VCaP (cell line): Measurements from ENCODE around the gene ANKAR.
"Not testable (repeated sequence)": the region's sequence is repeated elsewhere in the genome, so short reads cannot be mapped to it uniquely, and the experiment has no call there.

Experiments used
- H3K27ac ChIP-seq: fragments of 450-650 bp; 2 replicates; pipeline ENCODE4 v1.5.1; 2017
- TF ChIP-seq, protein P1 (sequence below): fragments of 450-650 bp; conservative IDR thresholded peaks from 2 replicates; pipeline ENCODE4 v1.5.1; 2017; ENCODE audit warnings: mild to moderate bottlenecking, moderate library complexity

The ANKAR gene

GRCh38 chr2:189698020-189698887 is 23.8 kb downstream of the ANKAR start:
- TF ChIP-seq, protein P1, sequence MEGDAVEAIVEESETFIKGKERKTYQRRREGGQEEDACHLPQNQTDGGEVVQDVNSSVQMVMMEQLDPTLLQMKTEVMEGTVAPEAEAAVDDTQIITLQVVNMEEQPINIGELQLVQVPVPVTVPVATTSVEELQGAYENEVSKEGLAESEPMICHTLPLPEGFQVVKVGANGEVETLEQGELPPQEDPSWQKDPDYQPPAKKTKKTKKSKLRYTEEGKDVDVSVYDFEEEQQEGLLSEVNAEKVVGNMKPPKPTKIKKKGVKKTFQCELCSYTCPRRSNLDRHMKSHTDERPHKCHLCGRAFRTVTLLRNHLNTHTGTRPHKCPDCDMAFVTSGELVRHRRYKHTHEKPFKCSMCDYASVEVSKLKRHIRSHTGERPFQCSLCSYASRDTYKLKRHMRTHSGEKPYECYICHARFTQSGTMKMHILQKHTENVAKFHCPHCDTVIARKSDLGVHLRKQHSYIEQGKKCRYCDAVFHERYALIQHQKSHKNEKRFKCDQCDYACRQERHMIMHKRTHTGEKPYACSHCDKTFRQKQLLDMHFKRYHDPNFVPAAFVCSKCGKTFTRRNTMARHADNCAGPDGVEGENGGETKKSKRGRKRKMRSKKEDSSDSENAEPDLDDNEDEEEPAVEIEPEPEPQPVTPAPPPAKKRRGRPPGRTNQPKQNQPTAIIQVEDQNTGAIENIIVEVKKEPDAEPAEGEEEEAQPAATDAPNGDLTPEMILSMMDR, result peak; percentile 74
- H3K27ac ChIP-seq, result peak overlapping the region; percentile 40

DNA sequence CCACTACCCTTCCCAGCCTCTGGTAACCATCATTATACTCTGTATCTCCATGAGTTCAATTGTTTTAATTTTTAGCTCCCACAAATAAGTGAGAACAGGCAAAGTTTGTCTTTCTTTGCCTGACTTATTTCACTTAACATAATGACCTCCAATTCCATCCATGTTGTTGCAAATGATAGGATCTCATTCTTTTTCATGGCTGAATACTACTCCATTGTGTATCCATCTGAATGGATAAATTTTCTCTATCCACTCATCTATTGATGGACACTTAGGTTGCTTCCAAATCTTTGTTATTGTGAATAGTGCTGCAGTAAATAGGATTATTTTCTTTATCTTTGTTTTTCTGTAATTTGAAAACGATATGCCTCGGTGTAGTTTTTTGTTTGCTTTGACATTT is 26.2 kb downstream of the ANKAR start:
- TF ChIP-seq, protein P1, result no peak

DNA sequence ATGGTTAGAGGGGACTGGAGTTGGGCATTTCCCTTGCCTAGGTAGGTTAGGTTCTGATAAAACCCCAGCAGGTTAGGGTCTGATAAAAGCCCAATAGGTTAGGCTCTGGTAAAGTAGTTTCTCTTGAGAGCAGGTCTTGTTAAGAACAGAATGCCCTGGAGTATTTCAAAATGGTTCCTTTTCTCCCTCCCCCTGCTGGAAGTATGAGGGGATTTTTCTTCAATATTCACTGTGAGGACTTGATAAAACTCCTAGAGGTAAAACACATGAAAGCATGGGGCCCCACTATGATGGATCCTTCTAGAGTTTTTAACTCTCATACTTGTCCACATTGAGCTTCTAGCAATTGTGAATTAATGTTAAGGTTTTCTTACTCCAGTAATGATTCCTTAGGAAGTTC is 27.6 kb downstream of the ANKAR start:
- no peak overlapping the region for H3K27ac ChIP-seq
- TF ChIP-seq, protein P1, result no peak

More for the DNA sequence above, 26.2 kb downstream of the ANKAR start:
- H3K27ac ChIP-seq, result no peak overlapping the region

- H3K27ac ChIP-seq, result no peak overlapping the region
- TF ChIP-seq, protein P1, result no peak
Measured at GRCh38 chr2:189709501-189710221, 35.2 kb downstream of the ANKAR start.

DNA sequence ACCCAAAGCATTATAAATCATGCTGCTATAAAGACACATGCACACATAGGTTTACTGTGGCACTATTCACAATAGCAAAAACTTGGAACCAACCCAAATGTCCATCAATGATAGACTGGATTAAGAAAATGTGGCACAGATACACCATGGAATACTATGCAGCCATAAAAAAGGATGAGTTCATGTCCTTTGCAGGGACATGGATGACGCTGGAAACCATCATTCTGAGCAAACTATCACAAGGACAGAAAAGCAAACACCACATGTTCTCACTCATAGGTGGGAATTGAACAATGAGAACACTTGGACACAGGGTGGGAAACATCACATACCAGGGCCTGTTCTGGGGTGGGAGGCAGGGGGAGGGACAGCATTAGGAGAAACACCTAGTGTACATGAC is 43.1 kb downstream of the ANKAR start:
- not testable (repeated sequence) for H3K27ac ChIP-seq

DNA sequence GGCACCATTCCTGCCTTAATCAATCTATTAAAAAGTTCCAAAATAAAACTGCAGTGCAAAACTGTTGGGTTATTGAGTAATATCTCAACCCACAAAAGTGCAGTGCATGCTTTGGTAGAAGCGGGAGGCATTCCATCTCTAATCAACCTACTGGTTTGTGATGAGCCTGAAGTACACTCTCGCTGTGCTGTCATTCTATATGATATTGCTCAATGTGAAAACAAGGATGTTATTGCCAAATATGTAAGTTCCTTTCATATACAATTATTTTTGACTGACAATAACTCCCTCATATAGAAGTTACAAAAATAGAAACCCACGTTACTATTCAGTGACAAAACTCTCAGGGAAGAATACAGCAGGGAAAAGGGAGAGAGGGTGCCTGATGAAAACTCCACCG is 45.1 kb downstream of the ANKAR start:
- TF ChIP-seq, protein P1, result no peak
- H3K27ac ChIP-seq, result no peak overlapping the region

DNA sequence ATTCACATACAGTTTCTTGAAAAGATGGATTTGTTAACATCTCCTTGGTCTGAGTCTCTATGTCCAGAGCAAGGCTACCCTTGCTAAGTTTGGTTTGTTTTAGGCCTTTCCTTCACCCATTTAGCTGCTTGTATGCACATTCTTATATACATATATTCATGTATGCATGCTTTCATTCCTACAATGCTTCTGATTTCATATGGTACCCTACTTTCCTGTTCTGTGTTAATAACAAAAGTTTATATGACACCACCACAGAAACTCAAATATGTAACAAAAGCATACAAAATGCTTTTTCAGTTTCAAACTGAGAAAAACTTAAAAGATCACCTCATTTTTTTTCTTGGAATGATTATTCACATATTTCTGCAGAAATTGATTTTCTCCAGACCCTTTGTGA is 48.7 kb downstream of the ANKAR start:
- H3K27ac ChIP-seq, result no peak overlapping the region
- TF ChIP-seq, protein P1, result no peak
